OCI-M2 (cell line): ENCODE data around the gene CDH24.

ENCODE experiments used
- DNase-seq: peaks from one replicate; lab custom pipeline; 2025; ENCODE audit not compliant: unreplicated experiment; lab: John Stamatoyannopoulos, UW

Gene CDH24

DNA sequence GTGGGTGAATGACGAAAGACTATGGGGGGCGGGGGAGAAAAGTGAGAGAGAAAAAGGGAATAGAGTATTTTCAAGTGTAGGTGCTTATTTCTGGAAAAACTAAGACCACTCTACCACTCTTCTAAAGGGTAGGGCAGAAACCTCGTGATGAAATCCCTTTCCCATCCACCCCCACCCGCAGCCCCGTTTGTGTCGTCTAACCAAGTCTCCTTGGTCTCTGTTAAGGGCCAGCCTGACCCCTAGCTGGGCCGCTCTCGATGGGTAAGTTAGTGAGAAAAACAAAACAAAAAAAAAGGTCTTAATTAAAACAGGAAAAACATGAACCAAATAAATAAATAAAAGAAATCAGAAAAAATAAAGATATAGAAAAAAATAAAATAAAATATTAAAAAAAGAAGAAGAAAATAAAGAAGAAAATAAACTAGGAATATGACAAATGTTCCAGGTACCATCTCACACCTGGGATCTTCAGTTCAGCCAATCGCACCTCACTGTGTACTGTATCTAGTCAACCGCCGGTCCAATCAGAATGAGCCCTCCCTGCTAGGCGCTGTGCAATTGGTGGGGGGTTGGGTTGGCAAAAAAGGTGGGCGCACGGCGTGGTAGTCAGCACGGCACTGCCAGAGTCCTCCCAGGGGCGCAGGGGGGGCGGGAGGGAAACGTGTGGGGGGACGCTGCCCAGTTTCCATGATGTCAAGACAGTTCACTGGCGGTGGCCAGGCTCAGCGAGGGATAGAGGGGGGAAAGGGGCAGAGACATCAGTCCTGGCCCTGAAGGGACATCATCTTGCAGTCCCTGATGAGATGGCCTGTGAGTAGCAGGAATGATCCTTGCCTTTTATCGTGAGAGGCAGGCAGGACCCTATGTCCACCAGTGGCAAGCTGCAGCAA, 9.8 kb upstream of the CDH24 start:
- no peak for DNase-seq

GRCh38 chr14:23066368-23066767, 9.0 kb upstream of the CDH24 start:
- DNase-seq: no peak

DNA sequence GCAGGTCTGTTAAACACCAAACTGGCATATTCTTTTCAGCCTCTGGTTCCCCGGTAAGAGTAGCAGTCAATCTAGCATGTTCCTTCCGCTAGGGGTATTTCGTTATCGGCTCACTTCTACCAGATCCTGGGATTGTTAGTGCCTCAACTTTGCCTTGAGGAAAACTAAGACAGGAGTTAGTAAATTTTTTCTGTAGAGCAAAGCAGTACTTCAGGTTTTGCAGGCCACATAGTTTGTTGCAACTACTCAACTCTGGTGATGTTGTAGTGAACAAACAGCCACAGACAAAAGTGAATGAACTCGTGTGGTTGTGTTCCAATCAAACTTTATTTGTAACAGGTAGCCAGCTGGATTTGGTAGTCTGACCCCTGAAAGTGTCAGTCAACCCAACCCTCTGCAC, 6.3 kb upstream of the CDH24 start:
- DNase-seq: no peak

- no peak for DNase-seq
Measured at GRCh38 chr14:23062002-23062401, 4.7 kb upstream of the CDH24 start.

- no peak for DNase-seq
Measured at GRCh38 chr14:23060536-23061260, 3.4 kb upstream of the CDH24 start.

DNA sequence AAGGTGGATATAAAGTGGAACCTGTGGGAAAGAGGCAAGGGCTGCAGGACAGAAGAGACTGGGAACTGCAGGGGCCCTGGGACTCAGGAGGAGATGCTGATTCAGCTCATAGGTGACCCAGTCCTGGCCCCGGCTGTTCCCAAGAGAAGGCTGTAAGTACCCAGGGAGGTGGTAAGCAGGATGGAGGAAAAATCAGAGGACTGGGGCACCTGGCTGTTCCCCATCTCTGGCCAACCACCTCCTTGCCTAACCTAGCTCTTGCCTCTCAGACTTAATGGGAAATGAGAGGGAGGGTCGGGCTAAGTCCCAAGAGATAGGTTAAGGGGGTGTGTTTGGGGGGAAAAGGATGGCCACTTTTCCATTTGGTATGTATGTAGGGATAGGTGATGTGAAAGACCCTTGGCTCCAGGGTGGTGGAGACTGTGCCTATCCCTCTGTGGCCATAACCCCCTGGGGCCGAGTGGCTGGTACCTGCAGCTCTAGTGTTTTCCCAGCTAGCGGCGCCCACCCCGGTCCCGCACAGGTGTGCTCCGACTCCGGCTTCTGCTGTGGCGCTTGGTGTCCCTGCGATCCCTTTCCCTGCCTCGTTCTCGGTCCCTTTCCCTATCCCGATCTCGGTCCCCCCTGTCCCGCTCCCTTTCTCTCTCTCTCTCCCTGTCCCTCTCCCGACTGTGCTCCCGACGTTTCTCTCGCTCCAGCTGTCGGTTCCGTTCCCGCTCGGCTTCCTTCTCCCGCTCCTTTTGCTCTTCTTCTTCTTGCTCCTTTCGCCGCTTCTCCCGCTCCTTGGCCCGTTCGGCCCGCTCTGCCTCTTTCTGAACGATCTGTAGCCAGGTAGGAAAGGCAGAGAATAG, 1.6 kb upstream of the CDH24 start:
- DNase-seq: no peak

- DNase-seq: no peak
Measured at GRCh38 chr14:23057757-23058653, 685 bp upstream of the CDH24 start.

DNA sequence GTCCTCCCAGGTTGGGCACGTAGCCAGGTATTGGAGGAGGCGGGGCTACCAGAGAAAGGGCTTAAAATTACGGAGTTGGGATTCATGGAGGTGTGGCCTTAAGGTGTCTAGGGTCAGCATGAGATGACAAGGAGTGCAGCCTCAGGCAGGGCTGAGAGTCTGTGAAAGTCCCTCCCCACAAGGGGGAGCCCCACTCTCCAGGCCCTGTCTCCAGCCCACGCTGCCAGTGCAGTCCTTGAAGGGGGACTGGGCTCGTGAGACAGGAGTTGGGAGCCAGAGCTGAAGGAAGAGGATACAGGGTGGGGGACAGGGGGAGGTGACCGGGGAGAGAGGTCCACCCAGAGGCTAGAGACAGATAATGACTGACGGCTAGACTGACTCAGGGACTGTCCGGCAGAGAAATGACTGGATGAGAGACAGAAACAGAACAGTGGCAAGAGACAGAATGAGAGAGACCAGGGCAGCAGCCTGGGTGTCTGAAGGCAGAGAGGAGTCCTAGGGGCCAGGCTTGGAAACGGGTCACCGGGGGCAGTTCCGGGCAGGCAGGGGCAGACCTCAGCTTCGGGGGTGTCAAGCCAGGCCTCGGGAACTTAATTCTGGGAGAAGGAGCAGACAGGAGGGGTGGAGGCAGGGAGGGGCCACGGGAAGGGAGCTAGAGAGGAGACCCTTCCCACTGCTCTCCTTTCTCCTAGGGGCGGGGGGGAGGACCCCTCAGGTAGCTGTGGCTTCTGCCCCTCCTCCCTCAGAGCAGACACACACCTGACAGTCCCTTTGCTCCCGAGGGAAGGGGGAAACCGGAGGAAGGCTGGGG, 970 bp downstream of the CDH24 start:
- DNase-seq: no peak

DNA sequence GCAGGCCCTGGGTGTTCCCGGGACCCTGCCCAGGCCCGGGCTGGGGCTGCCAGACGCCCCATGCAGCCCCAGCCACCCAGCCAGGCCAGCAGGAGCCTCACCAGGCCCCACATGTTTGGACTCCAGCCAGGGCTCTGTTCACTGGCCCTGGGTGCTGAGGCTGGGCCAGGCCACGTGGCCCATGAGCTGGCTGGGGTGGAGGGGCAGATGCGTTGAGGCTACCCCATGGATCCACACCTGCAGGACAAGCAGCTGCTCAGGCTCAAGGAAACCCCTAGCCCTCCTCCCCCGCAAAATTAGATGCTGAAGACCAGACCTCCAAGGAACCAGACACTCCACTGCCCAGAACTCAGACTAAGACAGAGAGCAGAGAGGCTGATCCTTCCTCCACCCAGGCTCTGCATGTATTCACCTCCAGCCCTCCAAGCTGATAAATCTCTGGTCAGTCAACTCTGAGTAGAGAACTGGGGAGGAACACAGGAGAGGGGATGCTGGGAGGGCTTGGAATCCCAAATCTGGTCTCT, 1.6 kb downstream of the CDH24 start:
- DNase-seq: no peak

GRCh38 chr14:23055147-23055550, 2.2 kb downstream of the CDH24 start:
- DNase-seq: no peak

DNA sequence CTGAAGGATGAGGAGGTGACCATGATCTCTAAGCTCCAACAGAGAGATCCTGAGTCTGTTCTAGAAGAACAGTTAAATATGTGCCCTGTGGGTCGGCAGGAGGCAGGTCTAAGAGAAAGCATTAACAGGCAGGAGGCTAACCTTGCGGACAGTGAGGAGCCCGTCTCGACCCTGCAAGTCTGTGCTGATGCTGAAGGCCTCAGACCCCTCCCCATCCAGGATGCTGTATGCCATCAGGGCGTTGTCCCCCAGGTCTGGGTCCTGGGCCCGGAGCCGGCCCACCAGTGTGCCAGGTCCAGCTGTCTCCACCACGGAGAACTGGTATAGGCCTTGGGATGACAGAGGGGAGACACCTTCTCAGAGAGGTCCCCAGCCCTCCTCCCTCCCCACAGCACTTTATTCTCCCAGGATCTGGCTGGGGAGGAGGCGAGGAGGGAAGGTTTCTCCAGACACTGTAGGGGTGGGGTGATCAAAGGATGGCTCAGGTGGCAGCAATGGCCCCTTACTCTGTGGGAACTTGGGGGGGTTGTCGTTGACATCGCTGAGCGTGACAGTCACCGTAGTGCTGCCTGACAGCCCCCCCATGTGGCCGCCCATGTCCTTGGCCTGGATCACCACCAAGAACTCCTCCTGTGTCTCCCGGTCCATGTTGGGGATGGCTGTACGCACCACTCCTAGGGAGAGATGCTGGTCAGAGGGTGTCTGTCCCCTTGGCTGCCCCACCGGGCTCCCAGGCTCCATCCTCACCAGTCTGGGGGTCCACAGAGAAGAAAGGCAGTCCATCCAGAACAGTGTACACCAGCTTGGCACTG, 3.1 kb downstream of the CDH24 start:
- DNase-seq: no peak

DNA sequence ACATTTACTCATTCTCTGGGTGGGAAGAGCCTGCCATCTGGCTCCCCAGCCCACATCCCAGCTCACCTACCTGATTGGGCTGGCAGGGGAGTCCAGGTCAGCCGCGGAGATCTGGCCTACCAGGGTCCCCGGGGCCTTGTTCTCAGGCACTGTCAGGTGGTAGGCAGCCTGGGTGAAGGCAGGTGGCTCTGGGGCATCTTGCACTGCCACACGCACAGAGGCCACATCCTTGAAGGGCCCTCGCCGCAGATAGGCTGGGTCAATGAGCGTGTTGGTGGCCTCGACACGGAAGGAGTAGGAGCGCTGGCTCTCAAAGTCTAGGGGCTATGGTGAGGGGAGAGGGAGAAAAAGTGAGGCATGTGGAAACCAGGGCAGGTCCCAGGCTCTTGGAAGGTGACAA, 3.9 kb downstream of the CDH24 start:
- DNase-seq: no peak

DNA sequence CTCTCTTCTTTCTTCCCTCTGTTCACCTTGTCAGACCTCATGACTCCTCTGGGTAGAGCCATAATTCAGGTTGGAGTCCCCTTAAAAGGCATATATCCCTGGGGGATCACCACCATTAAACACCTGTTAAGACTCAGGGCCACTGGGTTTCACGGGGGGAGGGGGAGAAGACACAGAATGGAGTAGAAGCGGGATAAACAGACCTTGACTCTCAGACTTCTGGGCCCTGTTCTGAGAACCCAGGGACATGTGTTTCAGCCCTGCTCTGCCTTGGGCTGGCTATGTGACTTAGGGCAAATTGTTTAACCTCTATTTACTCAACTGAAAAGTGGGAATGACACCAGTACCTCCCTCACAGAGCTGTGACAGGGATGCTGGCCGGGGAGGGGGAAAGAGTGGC, 4.6 kb downstream of the CDH24 start:
- DNase-seq: no peak

DNA sequence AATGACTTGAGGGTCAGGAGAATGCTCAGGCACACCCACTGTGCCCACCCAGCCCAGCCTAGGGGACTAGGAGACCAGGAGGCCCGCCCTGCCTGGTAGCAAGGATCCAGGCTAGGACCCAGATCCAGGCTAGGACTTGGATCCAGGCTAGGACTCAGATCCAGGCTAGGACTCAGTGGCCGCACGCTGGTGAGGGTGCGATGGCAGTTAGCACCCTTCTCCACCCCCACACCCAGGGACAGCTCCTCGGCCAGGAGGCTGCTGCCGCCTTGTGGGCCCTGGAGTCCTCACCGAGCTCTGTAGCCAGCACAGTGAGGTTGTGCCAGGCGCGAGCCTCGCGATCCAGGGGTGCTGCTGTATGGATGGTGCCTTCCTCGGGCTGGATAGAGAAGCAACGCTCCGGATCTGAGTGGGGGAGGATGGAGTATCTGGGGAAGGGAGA, 5.1 kb downstream of the CDH24 start:
- no peak for DNase-seq

GRCh38 chr14:23051141-23052057, 5.9 kb downstream of the CDH24 start:
- DNase-seq: no peak

DNA sequence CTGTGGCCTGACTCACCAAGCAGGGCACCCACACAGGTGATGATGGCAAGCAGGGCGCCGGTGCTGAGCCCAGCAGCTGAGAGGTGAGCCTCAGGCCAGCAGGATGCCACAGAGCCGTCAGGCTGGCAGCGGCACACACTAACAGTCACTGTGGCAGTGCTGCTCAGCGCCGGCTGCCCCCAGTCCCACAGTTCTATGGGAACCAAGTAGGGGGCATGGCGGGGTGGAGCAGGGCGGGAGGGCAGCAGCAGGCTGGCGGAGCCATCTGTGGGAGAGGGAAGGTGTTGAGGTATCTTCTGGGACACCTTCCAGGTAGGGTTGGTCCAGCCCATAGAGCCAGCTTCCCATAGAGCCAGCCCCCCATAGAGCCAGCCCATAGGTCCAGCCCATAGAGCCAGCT, 8.3 kb downstream of the CDH24 start:
- no peak for DNase-seq
